GM19351 (cell line): ENCODE results near the gene PTPRT.
"Not testable (repeated sequence)": the region's sequence is repeated elsewhere in the genome, so short reads cannot be mapped to it uniquely, and the experiment has no call there.

ENCODE experiments used
- ATAC-seq: cut with Tn5 transposase; IDR thresholded peaks from one replicate; pipeline ENCODE4 v1.9.1; 2021; ENCODE audit warnings: mild to moderate bottlenecking, moderate library complexity; ENCODE audit not compliant: unreplicated experiment

Gene PTPRT

GRCh38 chr20:42258564-42259302 is 931.0 kb downstream of the PTPRT start:
- no peak for ATAC-seq

DNA sequence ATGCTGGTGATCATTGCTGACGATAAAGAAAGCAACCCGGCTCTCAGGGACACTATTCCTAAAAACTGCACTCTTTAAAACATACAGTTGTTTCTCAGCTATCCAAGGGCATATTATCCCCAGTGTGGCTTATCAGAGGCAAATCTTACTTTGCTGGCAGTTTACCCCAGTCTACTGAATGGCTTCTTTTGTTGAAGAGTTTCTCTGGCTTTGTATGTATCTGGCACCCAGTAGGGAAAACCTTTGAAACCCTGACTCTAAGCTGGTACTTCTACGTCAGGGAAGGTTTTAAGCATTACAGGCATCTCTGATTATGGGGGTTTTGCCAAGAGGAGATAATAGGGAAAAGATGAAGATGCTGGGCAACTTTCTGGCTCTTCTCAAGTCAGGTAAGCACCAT is 933.9 kb downstream of the PTPRT start:
- no peak for ATAC-seq

GRCh38 chr20:42254673-42255072 is 935.0 kb downstream of the PTPRT start:
- no peak for ATAC-seq

GRCh38 chr20:42252116-42252515 is 937.6 kb downstream of the PTPRT start:
- no peak for ATAC-seq

GRCh38 chr20:42218621-42219374 is 970.9 kb downstream of the PTPRT start:
- no peak for ATAC-seq

GRCh38 chr20:42214074-42214473 is 975.6 kb downstream of the PTPRT start:
- ATAC-seq = no peak

DNA sequence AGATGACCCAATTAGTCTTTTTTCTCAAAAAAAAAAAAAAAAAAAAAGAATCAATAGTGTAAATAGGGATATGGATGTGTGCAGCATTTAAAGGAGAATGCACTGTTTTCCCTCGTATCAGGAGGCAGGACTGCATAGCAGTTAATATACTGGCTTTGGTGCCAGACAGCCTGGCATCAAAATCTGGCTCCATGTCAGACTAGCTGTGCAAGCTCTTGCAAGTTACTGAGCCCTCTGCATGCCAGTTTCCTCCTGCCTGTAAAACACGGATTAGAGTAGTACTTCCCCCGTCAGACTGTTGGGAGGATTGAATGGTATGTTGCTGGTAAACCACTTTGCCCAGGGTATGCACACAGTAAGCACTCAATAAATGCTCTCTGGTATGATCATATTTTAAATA is 977.3 kb downstream of the PTPRT start:
- no peak for ATAC-seq

DNA sequence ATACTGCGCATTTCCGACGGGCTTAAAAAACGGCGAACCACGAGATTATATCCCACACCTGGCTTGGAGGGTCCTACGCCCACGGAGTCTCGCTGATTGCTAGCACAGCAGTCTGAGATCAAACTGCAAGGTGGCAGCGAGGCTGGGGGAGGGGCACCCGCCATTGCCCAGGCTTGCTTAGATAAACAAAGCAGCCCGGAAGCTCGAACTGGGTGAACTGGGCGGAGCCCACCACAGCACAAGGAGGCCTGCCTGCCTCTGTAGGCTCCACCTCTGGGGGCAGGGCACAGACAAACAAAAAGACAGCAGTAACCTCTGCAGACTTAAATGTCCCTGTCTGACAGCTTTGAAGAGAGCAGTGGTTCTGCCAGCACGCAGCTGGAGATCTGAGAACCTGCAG is 983.1 kb downstream of the PTPRT start:
- not testable (repeated sequence) for ATAC-seq

- ATAC-seq = no peak
These were observed 985.5 kb downstream of the PTPRT start for GRCh38 chr20:42204109-42204660.

- no peak for ATAC-seq
These were observed 992.1 kb downstream of the PTPRT start for GRCh38 chr20:42197599-42197998.

DNA sequence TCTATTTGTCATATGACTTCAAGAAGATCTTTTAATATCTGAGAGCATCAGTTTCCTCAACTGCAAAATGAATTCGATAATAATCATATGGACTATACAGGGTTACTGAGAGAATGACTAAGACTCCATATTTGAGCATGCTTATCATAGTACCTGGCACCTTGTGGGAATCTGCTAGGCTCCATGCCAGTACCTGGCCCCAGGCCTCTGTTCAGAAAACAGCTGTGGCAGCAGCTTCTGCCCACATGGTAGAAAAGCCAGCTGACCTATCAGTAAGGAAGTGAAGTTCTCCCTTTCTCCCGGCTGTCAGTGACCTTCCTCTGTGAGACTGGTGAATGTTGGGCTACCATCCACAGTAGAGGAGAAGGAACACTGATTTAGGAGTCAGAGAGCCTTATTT is 996.6 kb downstream of the PTPRT start:
- no peak for ATAC-seq

- ATAC-seq = no peak
These were observed 997.4 kb downstream of the PTPRT start for GRCh38 chr20:42192321-42192720.

- ATAC-seq = no peak
These were observed 998.4 kb downstream of the PTPRT start for GRCh38 chr20:42191140-42191860.

DNA sequence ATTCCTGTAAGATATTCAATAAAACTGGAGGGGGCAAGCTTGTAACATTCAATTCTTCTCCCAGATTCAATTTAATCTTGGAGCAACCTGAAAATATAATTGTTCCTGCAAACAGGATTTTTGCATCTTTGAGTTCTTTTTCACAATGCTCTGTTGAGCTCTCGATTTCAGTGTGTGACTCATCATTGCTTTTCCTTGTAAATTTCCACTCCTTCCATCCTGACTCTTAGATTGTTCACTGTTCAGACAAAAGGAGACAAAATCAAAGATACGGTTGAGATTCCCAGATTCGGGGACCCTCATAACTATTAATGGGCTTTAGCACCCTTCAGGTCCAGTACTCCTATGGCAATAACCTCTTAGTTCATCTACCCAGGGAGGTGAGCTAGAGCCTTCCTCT is 999.6 kb downstream of the PTPRT start:
- no peak for ATAC-seq

- no peak for ATAC-seq
These were observed 1003.4 kb downstream of the PTPRT start for GRCh38 chr20:42186337-42186736.

- no peak for ATAC-seq
These were observed 1006.6 kb downstream of the PTPRT start for GRCh38 chr20:42183147-42183546.

GRCh38 chr20:42181064-42181463 is 1008.6 kb downstream of the PTPRT start:
- ATAC-seq = no peak

- no peak for ATAC-seq
These were observed 1009.9 kb downstream of the PTPRT start for GRCh38 chr20:42179768-42180167.

- no peak for ATAC-seq
These were observed 1016.3 kb downstream of the PTPRT start for GRCh38 chr20:42173440-42173839.

DNA sequence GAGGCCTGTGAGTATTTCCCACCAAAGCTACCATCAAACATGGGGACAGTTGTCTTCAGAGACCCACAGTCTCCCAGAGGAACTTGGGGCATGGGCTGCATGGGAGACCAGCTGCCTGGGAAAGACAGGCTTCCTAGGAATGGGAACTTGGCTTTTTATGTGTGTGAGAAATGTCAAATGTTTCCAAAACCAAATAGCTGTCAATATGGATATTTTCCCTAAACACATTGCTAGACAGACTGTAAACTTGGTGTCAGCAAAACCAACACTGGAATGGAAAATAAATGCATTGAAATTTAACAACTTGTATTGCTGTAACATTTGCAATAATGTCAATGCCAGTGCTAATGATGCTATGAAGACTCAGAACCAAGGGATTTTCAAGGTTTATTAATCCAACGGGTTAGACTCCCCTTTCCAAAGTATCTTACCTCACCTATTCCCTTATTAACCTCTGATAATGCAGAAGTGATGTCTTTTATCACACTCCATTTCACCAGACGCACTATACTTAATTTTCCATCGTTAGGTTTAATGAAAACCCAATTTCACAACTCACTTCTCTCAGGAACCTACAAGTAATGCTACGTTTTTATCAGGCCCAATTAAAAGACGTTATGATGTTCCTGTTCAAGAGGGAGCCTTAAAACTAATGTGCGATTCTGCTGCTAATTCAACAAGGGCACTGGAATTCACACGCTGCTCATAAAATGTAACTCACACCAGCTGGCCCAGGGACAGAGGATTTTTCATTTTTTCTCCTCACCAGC is 1025.4 kb downstream of the PTPRT start:
- no peak for ATAC-seq
